ENCODE results near the gene VWA3A. TPM values are rescaled to one million over a fixed set of nuclear protein-coding genes. Genes with fewer than 3 reads are reported as not detected.

Gene VWA3A
- total and polyA plus RNA-seq, 2 of the 4 experiments (the other 2 are of a cell fraction), result not detected

DNA sequence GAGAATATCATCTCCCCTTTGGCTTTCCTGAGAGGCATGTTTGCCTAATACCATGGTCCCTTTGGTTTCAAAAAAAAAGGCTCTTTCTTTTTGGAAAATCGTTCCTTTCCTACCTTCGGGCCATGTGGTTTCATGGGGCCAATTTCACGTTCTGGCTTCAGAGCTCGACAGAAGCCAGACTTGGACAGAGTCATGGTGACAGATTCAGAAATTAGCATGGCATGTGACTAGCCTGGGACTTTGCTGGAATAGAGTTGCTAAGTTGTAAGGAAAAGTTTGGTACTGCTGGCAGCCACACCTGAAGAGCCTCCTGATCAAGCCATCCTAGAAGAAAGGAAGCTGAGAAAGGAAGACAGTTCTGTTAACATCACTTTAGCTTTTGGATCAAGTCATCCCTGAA is 2.4 kb upstream of the VWA3A start:
- POLR2A ChIA-PET (ENCODE audit: unreplicated experiment), result no interaction called here

More for the DNA sequence above, 2.4 kb upstream of the VWA3A start:
- H2AK9ac ChIP-seq (replicated peaks; ENCODE audit: low read depth, low read length, poor library complexity), result no peak overlapping the region
- no peak overlapping the region for H3K27ac ChIP-seq (ENCODE audit: insufficient read depth, low read length)
- H2AFZ ChIP-seq (replicated peaks; ENCODE audit: low read length, poor library complexity), result no peak overlapping the region
- TF ChIP-seq MAFK (IDR thresholded peaks at IDR 0.05; ENCODE audit: low read depth, low read length) (no peak), FOS (IDR thresholded peaks at IDR 0.05; ENCODE audit: low read depth, low read length) (no peak), NFE2L2 (IDR thresholded peaks at IDR 0.05; ENCODE audit: low read depth, low read length) (no peak), RCOR1 (IDR thresholded peaks at IDR 0.05; ENCODE audit: insufficient replicate concordance, low read length) (no peak)
- peaks cover 2% of the 10 kb centered on the region for H3K36me3 ChIP-seq (ENCODE audit: control insufficient read depth, insufficient read depth, low read length)
- no peaks in the 10 kb centered on the region; the same call in 1 of the 2 replicates for H3K9me1 ChIP-seq (ENCODE audit: insufficient read depth, low read length)
- DNase-seq (no peak), ATAC-seq (ENCODE audit: low read depth) (no peak)
- no peak overlapping the region for H3K56ac ChIP-seq (ENCODE audit: extremely low read depth, insufficient read depth, low read length)
- no peak overlapping the region for H3K23ac ChIP-seq (ENCODE audit: low read depth, low read length)
- WGBS, 2 experiments (ENCODE audit: extremely low coverage in 2 of 2, insufficient read length in 1 of 2), result no CpG with 5 or more reads among the region's 4 CpGs
- no peak overlapping the region for H4K8ac ChIP-seq (ENCODE audit: low read depth in 2 of 2, low read length in 2 of 2)
- in situ Hi-C loops (cut with MboI; ENCODE audit: low sequenced_read_pairs), result loop anchor here (5.0 kb wide), 1 partner anchor 92 kb away; no protein-coding TSS in a partner anchor
- no peak overlapping the region for H4K91ac ChIP-seq (ENCODE audit: insufficient read depth, low read depth, low read length)
- no peak overlapping the region for H2BK5ac ChIP-seq (ENCODE audit: low read depth, low read length, poor library complexity, severe bottlenecking)
- no peak overlapping the region for H3K4me2 ChIP-seq (ENCODE audit: low read depth, low read length)
- no peaks in the 10 kb centered on the region for H3K9me3 ChIP-seq (ENCODE audit: control insufficient read depth, insufficient read depth, low read length)
- no peak overlapping the region for H3K4ac ChIP-seq (ENCODE audit: low read depth, low read length)
- H4K5ac ChIP-seq (ENCODE audit: low read depth, low read length), result no peak overlapping the region
- H3K9ac ChIP-seq (ENCODE audit: low read depth, low read length), result no peak overlapping the region
- no TSS peak for BruUV-seq (replicated peaks)
- no peak overlapping the region for H2BK120ac ChIP-seq (ENCODE audit: low read depth, low read length)
- peaks cover 2 to 3% of the 10 kb centered on the region in 2 experiments; a peak in 2 of 4 replicates for H3K79me1 ChIP-seq (ENCODE audit: low read depth in 1 of 2, low read length in 2 of 2)
- no peak overlapping the region for H3K4me3 ChIP-seq (ENCODE audit: insufficient read depth, low read depth, low read length)
- no peak overlapping the region for H3K14ac ChIP-seq (replicated peaks; ENCODE audit: low read depth, low read length)
- H3K27me3 ChIP-seq (ENCODE audit: control insufficient read depth, insufficient read depth, low read length), result 0 out of 2 replicates have a peak, but pooled peaks cover 1% of the 10 kb centered on the region
- H4K20me1 ChIP-seq (ENCODE audit: insufficient read depth, low read length), result no peaks in the 10 kb centered on the region
- H2BK15ac ChIP-seq (ENCODE audit: low read depth, low read length), result no peak overlapping the region
- CTCF ChIA-PET, result interaction anchor here (0.7 to 1.2 kb wide), 4 partner anchors 9 to 81 kb away, joined by 3 to 6 read pairs (median 3); no protein-coding TSS in a partner anchor
- no peak overlapping the region for H2BK20ac ChIP-seq (ENCODE audit: low read depth, low read length)
- intact Hi-C loops (cut with micrococcal nuclease), result loop anchor here (10.0 kb wide), 1 partner anchor 205 kb away; the partner anchor contains the start of gene POLR3E
- dilution Hi-C loops (cut with HindIII; ENCODE audit: low sequenced_read_pairs, unreplicated experiment), result no loop called here
- no peak overlapping the region for H2AK5ac ChIP-seq (ENCODE audit: low read depth, low read length)
- H3K18ac ChIP-seq (ENCODE audit: low read depth, low read length), result no peak overlapping the region
- H3K4me1 ChIP-seq (ENCODE audit: control insufficient read depth, insufficient read depth, low read length), result peaks cover 7% of the 10 kb centered on the region

Data from IMR-90 (cell line).